ENCODE measurements around the gene USP19. TPM values are rescaled to one million over a fixed set of nuclear protein-coding genes. Genes with fewer than 3 reads are reported as not detected.

USP19 gene
- total RNA-seq, 1 experiment from 2014 or later, result 76.4 TPM

- no peak for DNase-seq (ENCODE audit: low read depth)
Measured at GRCh38 chr3:49134471-49135265, 14.0 kb upstream of the USP19 start.

- DNase-seq (ENCODE audit: low read depth), result peak; percentile 89
Measured at GRCh38 chr3:49133226-49133951, 12.8 kb upstream of the USP19 start.

GRCh38 chr3:49132437-49133225 is 12.0 kb upstream of the USP19 start, which contains the start of gene LAMB2:
Gene LAMB2, minus strand, starts transcription at chr3:49133050. Its CDS starts 183 bp downstream, at chr3:49132867.
- peak; percentile 81 for DNase-seq (ENCODE audit: low read depth)

- no peak for DNase-seq (ENCODE audit: low read depth)
Measured at GRCh38 chr3:49132073-49132436, 11.4 kb upstream of the USP19 start.

GRCh38 chr3:49131576-49131975 is 11.0 kb upstream of the USP19 start:
- no peak for DNase-seq (ENCODE audit: low read depth)

GRCh38 chr3:49131040-49131439 is 10.4 kb upstream of the USP19 start:
- no peak for DNase-seq (ENCODE audit: low read depth)

GRCh38 chr3:49124991-49125670 is 4.5 kb upstream of the USP19 start:
- DNase-seq (ENCODE audit: low read depth), result no peak

GRCh38 chr3:49124203-49124602 is 3.6 kb upstream of the USP19 start:
- DNase-seq (ENCODE audit: low read depth), result no peak

GRCh38 chr3:49123687-49124086 is 3.1 kb upstream of the USP19 start:
- DNase-seq (ENCODE audit: low read depth), result no peak

GRCh38 chr3:49122886-49123545 is 2.4 kb upstream of the USP19 start:
- DNase-seq (ENCODE audit: low read depth), result no peak

GRCh38 chr3:49122451-49122850 is 1.8 kb upstream of the USP19 start:
- no peak for DNase-seq (ENCODE audit: low read depth)

GRCh38 chr3:49122022-49122421 is 1.4 kb upstream of the USP19 start:
- no peak for DNase-seq (ENCODE audit: low read depth)

- DNase-seq (ENCODE audit: low read depth), result no peak
Measured at GRCh38 chr3:49121132-49121736, 611 bp upstream of the USP19 start.

GRCh38 chr3:49120096-49120437 is 556 bp downstream of the USP19 start:
- DNase-seq (ENCODE audit: low read depth), result no peak

GRCh38 chr3:49119439-49119838 is 1.2 kb downstream of the USP19 start:
- peak; percentile 48 for DNase-seq (ENCODE audit: low read depth)

- no peak for DNase-seq (ENCODE audit: low read depth)
Measured at GRCh38 chr3:49119036-49119435, 1.6 kb downstream of the USP19 start.

GRCh38 chr3:49112262-49112661 is 8.4 kb downstream of the USP19 start:
- DNase-seq (ENCODE audit: low read depth), result no peak

GRCh38 chr3:49111347-49111746 is 9.3 kb downstream of the USP19 start:
- DNase-seq (ENCODE audit: low read depth), result no peak

GRCh38 chr3:49110780-49111179 is 9.8 kb downstream of the USP19 start:
- DNase-seq (ENCODE audit: low read depth), result no peak

GRCh38 chr3:49108346-49108745 is 12.3 kb downstream of the USP19 start:
- no peak for DNase-seq (ENCODE audit: low read depth)

All from HT1080 (cell line).